GM18526 (cell line): ENCODE data around the gene MMP21.

Source experiments
- POLR2A ChIP-seq: IDR thresholded peaks from 3 replicates; pipeline ENCODE4 v1.6.1; 2011; ENCODE audit not compliant: insufficient read length; ENCODE audit errors: extremely low read depth

The MMP21 gene

DNA sequence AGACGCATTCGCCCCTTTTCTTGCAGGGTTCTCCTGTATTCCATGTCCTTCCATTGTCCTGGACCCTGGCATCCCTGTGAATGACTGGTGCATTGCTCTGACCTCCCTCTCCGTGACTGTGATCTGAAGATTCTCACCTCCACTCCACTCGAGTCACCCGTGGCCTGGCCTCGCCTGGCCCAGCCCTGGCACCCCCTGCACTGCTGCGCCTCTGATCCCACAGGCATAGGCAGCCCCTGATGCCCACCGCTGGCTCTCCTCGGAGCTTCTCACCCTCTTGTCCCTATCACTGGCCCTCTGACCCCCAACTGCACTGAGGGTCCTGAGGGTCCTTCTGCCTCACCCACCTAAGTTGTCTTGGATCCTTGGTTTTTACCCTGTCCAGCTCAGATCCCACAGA, 2.2 kb upstream of the MMP21 start:
- TF ChIP-seq POLR2A = no peak

DNA sequence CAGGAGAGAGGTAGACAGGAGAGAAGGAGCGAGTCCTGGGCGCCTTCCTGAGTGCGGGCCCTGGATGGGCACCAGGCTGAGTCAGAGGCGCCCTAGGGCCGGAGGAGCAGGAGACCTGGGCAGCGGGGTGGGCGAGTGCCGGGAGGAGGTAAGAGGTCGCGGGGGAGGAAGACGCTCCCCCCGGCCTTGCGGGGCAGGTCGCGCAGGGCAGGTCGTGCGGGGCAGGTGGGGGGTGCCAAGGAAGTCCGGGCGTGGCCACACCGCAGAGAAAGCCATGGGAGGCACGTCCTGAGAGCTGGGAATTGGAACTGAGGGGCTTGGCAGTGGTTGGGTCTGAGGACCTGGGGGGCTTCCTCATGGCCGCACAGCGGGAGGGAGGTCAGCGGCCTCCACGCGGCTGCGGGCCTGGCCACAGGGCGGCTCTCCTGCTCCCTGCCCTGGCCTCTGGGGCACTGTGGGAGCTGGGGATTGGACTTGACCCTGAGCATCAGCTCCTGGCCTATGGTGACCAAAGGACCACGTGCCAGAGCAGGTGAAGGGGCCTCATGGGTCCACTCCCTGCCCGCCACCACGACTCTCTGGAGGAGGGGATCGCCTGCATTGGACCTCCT, 935 bp downstream of the MMP21 start:
- TF ChIP-seq POLR2A = no peak

DNA sequence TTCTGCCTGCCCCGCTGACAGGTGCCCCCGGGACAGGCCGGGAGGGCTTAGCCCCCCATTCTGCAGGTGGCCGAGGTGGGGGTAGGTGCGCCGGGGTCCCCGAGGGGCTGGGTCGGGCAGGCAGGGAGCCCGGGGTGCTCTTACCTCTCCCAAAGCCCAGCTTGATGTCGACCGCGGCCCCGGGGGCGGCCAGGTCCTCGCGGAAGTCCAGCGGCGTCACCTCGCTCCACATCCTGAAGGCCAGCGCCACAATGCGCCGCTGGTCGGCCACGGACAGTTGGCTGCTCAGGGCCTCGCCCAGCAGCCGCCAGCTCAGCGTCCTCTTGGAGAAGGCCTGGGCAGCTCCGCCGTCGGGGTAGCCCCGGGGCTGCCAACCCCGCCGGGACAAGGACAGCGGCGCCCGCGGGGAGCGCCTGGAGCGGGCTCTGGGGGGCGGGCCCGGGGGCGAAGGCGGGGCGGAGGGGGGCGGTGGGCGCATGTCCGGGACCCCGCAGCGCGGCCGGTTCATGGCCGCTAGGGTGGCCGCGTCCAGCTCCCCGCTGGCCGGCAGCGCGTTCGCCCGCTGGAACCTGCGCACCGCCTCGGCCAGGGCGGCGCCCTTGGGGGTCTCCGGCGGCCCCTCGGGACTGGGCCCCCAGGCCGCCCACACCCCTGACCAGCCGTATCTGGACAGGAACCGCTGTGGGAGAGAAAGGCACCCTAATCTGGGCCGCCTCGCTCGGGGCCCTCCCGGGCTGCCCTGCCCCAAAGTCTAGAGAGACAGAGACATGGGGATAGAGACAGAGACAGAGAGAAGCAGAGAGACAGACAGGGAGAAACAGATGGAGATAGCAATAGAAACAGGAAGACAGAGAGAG, 1.7 kb downstream of the MMP21 start:
- no peak for TF ChIP-seq POLR2A

DNA sequence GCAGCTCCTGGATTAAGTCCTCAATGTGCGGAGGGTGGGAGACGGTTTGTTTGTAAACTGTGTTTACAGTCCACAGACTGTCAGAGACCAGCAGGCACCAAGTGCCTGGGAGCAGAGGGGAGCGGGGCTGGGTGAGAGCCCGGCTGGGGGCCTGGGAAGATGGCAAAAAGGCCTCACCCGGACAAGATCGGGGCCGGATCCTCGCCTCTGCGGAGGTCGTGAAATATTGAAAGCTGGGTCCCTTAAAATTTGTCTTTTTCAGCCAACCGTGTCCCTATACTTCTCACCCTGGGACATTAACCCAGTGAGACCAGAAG, 2.8 kb downstream of the MMP21 start:
- no peak for TF ChIP-seq POLR2A

DNA sequence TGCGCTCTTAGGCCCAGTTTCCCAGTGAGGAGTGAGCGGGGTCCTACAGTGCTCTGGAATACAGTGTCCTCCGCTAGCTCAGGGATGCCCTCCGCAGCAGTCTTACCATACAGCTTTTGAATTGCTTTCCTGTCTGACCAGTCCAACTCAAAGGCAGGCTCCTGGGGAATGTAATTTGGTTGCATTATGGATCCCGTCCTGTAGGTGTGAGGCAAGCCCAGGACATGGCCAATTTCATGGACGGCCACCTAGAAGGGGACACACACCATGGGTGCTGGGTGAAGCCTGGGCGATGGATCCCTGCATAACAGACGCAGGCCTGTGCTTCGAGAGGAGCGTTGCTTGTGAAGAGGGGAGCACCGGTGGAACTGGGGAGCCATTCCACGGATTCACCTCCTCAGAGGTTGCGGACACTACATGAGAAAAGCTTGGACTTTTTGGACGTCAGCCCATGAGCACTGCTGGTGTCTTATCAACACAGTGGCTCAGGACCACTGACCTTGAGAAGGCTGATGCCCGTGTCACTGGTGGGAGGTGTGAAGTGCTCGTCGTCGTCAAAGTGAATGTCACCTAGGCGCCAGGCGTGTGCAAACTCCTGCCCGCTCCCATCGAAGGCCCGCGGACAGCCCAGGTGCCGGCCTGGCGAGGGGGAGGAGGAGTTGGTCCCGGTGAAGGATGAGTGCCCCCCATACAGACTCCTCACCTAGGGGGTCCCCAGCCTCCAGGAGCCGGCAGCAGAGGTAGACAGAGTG, 3.3 kb downstream of the MMP21 start:
- no peak for TF ChIP-seq POLR2A

DNA sequence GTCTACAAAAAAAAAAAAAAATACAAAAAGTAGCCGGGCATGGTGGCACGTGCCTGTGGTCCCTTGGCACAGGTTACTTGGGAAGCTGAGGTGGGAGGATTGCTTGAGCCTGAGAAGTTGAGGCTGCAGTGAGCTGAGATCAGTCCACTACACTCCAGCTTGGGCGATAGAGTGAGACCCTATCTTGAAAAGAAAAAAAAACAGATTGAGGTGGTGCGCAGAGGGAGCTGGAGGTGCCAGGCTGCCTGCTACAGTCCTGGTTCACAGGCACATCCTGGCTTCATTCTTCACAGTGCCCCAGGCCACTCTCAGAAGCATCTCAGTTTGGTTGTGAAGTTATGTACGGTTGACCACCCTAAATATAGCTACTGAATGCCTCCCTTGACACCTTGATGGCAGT, 4.8 kb downstream of the MMP21 start:
- TF ChIP-seq POLR2A = no peak

DNA sequence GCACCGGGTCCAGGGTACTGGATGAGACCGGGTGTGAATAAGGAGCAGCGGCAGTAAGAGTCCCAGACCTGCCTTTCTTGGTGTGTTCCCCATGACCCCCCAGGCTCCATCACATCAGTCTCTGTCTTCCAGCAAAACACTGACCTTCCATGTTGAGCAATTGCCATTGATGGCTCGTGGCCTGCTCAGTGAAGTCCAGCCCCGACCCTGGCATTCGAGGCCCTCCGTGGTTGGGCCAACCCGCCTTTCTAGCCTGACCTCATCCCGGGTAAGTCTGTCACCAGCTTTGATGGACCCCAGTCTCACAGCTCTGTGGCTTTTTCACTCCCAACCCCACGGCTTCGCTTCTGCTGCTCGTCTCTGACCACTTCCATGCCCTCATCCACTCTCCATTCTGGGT, 6.4 kb downstream of the MMP21 start:
- no peak for TF ChIP-seq POLR2A

DNA sequence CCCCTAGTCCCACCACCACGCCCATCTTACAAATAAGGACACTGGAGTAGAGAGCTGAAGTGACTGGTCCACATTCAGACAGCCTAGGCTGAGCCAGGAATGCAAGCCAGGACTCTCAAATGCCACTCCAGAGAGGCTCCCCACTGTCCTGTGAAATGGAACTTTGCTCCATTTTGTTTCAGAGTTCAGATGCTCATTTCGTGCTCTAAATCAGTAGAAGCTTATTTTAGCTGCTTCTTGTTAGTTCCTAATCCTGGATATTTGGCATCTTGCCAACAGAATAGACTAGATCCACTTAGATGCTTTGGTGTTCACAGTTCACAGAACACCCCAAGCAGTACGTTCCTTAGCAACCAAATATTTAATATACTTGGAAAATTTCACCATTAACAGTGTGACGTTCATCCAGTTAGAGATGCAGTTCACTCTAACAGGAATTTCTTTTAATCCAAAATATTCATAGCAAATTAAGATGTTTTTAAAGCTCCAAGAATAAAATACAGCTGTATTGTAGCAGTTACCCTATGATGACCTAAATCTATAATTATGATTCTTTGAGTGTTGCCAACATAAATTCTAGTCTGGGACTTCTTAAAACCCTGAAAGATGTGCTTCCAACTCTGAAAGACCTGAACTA, 7.3 kb downstream of the MMP21 start:
- no peak for TF ChIP-seq POLR2A

DNA sequence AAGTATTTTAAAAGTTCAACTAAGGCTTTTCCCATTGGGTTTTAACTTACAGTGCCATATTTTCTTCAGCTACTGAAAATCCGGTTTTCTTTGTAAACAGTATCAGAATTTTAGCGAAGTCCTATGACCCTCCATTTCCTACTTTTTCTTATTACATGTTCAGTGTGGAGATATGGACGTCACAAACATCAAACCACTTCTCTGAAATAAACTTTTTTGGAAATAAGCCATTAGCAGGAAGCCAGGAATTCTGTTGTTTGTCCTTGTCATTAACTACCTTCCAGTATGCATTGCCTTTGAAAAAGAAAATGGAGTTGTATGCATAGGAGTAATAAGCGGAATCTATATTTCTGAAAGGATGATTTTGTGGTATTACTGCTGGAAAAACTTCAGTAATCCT, 9.1 kb downstream of the MMP21 start:
- TF ChIP-seq POLR2A = no peak

DNA sequence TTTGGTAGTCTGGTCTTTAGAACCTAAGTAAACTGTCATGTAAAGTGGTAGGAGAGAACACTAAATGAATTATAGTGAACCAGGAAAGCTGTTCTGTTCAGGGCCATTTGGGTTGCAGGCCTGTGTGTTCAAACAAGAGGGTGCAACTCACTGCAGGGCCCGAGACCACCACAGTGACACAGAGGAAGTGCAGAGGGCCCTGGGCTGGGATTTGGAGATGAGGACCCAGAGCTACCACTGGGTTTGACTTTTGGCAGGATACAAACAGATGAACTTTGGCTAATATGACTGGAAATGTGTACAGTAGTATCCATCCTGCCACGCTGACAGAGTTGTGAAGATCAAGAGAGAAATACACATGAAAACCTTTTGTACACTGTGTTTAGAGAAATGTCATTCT, 9.8 kb downstream of the MMP21 start:
- TF ChIP-seq POLR2A = no peak

DNA sequence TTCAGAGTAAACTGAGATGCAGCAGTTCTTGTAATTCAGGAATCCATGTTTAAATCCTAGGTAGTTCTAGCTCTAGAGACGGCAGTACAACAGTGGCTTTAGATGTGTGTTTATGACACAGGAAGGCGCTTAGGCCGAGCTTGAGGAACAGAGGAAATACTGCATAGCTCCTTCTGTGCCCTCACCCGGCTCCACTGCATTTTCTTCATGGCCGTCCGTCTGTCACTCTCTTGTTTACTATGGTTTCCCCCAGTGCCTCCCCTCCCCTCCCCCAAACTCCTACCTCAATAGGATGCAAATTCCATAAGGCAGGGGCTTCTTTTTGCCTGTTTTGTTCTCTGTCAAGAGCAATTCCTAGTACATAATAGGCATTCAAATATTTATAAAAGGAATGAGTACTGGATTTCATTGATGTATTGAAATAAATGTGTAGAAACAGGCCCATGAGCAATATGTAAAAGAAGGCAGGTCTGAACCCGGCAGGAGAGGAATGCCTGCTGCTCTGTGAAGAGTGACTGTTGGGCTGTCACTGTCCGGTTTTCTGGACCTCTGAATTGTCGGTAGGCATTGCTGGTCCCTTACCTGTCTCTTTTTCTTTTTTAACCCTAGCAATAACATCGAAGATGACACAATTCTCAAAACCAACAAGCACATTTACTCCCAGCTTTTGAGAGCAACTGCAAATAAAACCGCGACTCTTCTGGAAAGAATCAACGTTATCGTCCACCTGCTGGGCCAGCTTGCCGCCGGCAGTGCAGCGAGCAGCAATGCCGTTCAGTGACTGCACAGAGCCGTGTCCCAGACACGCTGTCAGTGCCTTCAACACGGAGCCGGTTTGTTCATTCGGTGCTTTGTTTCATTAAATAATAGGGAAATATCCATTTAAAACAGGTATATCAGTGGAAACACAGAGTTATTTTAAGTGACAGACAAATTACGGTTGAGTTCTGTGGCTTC, 12.7 kb downstream of the MMP21 start:
- TF ChIP-seq POLR2A = no peak

DNA sequence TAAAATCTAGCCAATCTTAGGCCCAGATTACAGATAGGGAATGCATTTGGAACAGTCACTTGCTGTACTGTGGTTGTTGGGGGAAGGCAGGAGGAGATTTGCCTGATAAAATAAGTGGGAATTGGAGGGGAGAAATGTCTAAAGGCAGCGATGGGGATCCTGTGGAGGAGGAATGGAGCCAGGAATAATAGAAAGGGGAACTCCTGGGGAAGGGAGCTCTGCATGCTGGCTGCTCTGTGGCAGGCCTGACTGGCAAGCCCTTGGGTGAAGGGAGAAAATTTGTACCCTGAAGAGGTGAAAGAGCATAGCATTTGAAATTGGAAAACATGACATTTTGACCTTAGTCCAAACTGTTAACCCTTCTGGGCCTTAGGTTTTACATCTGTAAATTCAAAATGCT, 13.7 kb downstream of the MMP21 start:
- no peak for TF ChIP-seq POLR2A

DNA sequence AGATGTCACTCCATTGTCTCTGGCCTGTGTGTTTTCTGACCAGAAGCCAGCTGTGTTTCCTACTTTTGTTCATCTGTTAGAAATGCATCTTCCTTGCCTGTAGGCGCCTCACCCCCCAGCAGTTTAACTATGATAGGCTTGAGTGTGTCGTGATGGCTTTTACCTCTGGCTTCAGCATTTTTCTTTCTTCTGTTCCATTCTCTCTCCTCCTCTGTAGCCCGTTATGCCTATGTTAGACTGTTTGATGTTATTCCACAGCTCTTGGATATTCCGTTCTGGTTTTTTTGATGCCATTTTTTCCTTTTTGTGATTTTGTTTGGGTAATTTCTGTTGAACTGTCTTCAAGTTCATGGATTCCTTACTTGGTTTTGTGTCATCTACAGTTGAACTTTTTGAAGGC, 17.9 kb downstream of the MMP21 start:
- TF ChIP-seq POLR2A = no peak

DNA sequence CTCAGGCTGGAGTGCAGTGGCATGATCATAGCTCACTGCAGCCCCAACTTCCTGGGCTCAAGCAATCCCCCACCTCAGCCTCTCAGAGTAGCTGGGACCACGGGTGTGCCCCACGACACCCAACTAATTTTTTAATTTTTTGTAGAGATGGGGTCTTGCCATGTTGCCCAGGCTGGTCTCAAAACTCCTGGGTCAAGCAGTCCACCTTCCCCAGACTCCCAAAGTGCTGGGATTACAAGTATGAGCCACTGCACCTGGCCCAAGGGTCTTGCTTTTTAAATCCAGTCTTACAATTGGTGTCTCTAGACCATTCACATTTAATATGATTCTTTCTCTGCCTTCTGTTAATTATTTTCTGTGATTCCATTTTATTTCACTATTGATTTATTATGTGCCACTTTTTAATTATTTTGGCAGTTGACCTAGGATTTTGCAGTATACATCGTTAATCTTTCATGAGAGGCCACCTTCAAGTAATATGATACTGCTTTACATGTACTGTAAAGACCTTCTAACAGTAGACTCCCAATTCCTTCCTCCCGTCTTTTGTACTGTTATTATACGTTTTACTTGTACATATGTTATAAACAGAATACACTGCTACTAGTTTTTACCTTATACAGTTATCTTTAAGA, 18.7 kb downstream of the MMP21 start:
- no peak for TF ChIP-seq POLR2A
